AG04450 (cell line): ENCODE data around the gene NEUROD1. TPM values are rescaled to one million over a fixed set of nuclear protein-coding genes. Genes with fewer than 3 reads are reported as not detected.
A peak's percentile ranks its signal among the peaks of the same experiment; 100 is the strongest.

Experiments
- CTCF ChIA-PET: fragments of 300-600, 350-600 bp; formaldehyde crosslinking; extraction: SDS; loops from one replicate; lab custom pipeline; 2022; ENCODE audit warnings: antibody characterized with exemption, inconsistent platforms; lab: Charles Lee
- POLR2A ChIA-PET: fragments of 350-600 bp; formaldehyde crosslinking; extraction: SDS; loops from one replicate; lab custom pipeline; 2021; ENCODE audit warnings: antibody characterized with exemption, inconsistent platforms; lab: Yijun Ruan, JAX
- DNase-seq: peaks from one replicate; pipeline ENCODE4 v3.0.0-alpha.2; 2011; ENCODE audit warnings: low read depth, low spot score
- H3K27ac ChIP-seq: one replicate; pipeline ENCODE4 v1.5.1; 2012; ENCODE audit warnings: low read depth, low read length, control low read depth
- H3K27me3 ChIP-seq: one replicate; pipeline ENCODE4 v1.6.0; 2012; ENCODE audit warnings: low read length; ENCODE audit not compliant: control insufficient read depth, insufficient read depth
- H3K4me3 ChIP-seq: 2 replicates; pipeline ENCODE4 v1.5.1; 2011; ENCODE audit warnings: mild to moderate bottlenecking, low read depth, low read length, control low read depth
- H3K9me3 ChIP-seq: 2 replicates; pipeline ENCODE4 v1.5.1; 2012; ENCODE audit warnings: low read length; ENCODE audit not compliant: control insufficient read depth, insufficient read depth
- CTCF ChIP-seq: IDR thresholded peaks from 2 replicates; pipeline ENCODE4 v1.5.1; 2011; ENCODE audit warnings: low read depth, low read length, control low read depth, inconsistent platforms
- polyA plus RNA-seq: library from polyadenylated mRNA; depleted of rRNA; stranded (reverse); fragments of >200 nt; gene quantifications from 2 replicates; pipeline ENCODE4 v1.2.3, GENCODE V29; 2011

The NEUROD1 gene
- polyA plus RNA-seq, 1 experiment = not detected

GRCh38 chr2:181683518-181684453 is 3.5 kb upstream of the NEUROD1 start:
- CTCF ChIA-PET = interaction anchor here (1.1 kb wide), 1 partner anchor 31 kb away, joined by 3 read pairs; no protein-coding TSS in a partner anchor
- peaks cover 8% of the 10 kb centered on the region for H3K9me3 ChIP-seq
- DNase-seq = no peak
- H3K27me3 ChIP-seq = peaks cover 73% of the 10 kb centered on the region
- H3K4me3 ChIP-seq = peak overlapping the region; percentile 10; the same call in 1 of the 2 replicates
- TF ChIP-seq CTCF = no peak
- POLR2A ChIA-PET = no interaction called here
- H3K27ac ChIP-seq = no peak overlapping the region

- ChIA-PET POLR2A (no interaction called here), CTCF (interaction anchor here (1.1 kb wide), 1 partner anchor 32 kb away, joined by 3 read pairs; no protein-coding TSS in a partner anchor)
- no peak for DNase-seq
- no peak overlapping the region for H3K27ac ChIP-seq
- H3K9me3 ChIP-seq = peaks cover 16% of the 10 kb centered on the region
- no peak overlapping the region for H3K4me3 ChIP-seq
- H3K27me3 ChIP-seq = peaks cover 82% of the 10 kb centered on the region
- TF ChIP-seq CTCF = no peak
Measured at GRCh38 chr2:181682795-181683517, 2.6 kb upstream of the NEUROD1 start.

- Histone ChIP-seq H3K9me3 (peaks cover 20% of the 10 kb centered on the region), H3K27ac (no peak overlapping the region), H3K27me3 (peaks cover 77% of the 10 kb centered on the region), H3K4me3 (no peak overlapping the region)
- DNase-seq = no peak
- no peak for TF ChIP-seq CTCF
- POLR2A ChIA-PET = no interaction called here
- CTCF ChIA-PET = interaction anchor here (1.1 kb wide), 1 partner anchor 33 kb away, joined by 3 read pairs; no protein-coding TSS in a partner anchor
Measured at GRCh38 chr2:181682026-181682789, 1.9 kb upstream of the NEUROD1 start.

GRCh38 chr2:181680937-181681811 is 857 bp upstream of the NEUROD1 start:
- H3K9me3 ChIP-seq = peaks cover 20% of the 10 kb centered on the region
- no peak for DNase-seq
- peaks cover 76% of the 10 kb centered on the region for H3K27me3 ChIP-seq
- no peak overlapping the region for H3K27ac ChIP-seq
- H3K4me3 ChIP-seq = peak overlapping the region; percentile 22; the same call in 1 of the 2 replicates
- no peak for TF ChIP-seq CTCF
- CTCF ChIA-PET = no interaction called here
- POLR2A ChIA-PET = no interaction called here
